HG03108 (cell line): Measurements from ENCODE around the gene ABHD2.

Experiments used
- ATAC-seq: cut with Tn5 transposase; IDR thresholded peaks from one replicate; pipeline ENCODE4 v1.9.1; 2021; ENCODE audit warnings: moderate library complexity; ENCODE audit not compliant: unreplicated experiment

ABHD2 gene

DNA sequence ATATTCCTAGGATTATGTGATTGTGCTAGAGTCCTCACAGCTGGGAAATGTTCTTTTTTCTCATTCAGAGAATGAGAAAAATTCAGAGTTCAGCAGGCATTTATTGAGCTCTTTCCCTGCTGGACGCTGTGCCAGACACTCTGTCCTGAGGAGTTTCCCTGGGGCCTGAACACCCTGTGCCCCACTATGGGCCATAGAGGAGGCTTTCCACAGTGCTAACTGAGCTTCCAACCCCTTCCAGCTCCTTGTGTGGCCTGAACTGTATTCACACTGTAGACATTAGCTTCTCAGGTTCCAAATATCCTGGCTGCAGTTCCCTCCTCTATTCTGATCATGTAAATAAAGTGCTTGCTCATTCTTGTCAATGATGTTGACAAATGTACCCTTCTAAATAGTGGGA, 10.0 kb downstream of the ABHD2 start:
- ATAC-seq: no peak

DNA sequence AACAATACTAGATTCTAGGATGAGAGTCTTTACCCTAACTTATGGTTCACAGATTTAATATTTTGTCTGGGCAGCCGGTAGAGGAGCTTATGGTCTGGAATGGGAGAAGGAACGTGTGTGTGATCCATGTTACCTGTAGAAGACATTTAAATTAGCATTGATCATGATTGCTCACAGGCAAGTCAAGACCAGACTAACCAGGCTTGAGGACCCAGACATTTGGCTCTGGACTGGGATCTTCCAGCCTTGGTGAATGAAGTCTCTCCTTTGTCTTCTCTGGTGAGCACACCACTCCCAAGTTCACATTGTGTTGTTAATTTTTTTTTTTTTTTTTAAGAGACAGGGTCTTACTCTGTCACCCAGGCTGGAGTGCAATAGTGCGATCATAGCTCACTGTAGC, 11.7 kb downstream of the ABHD2 start:
- ATAC-seq: no peak

DNA sequence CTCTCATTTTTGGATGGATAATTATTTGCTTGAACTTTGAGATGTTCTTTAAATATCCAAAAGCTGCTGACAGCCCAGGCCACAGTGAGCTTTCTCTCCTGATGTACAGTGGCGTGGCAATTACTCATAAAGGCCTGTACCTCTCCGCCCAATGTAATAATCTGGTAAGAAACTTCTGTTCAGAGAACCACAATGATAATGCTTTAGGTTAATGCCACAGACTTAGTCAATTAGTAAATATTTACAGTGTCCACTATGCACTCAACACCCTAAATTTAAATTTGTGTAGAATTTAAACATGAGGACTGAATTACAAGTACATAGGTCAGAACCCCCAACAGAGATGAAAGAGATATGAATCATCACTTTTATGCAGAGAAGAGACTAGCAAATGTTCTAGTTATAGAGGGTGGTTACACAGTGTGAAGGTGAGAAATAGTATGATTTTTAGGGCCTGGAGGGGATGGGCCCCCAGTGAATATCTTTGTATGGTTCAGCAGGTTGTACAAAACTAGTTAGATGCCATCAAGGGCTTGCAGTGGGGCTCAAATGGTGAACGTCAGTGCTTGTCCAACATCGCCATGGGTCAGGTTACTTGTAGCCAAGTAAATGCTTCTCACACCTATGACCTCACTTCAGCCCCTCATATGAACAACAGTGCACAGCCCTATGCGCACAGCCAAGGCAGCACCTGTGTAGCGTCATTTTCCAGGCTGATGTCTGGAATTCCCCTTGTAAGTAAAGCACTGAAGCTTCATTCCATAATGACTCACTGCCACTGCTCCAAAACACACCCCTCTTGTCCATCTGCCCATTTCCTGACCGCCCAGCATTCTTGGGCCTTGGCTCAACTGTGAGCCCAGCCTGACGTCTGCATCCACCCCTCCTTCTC, 13.3 kb downstream of the ABHD2 start:
- no peak for ATAC-seq

DNA sequence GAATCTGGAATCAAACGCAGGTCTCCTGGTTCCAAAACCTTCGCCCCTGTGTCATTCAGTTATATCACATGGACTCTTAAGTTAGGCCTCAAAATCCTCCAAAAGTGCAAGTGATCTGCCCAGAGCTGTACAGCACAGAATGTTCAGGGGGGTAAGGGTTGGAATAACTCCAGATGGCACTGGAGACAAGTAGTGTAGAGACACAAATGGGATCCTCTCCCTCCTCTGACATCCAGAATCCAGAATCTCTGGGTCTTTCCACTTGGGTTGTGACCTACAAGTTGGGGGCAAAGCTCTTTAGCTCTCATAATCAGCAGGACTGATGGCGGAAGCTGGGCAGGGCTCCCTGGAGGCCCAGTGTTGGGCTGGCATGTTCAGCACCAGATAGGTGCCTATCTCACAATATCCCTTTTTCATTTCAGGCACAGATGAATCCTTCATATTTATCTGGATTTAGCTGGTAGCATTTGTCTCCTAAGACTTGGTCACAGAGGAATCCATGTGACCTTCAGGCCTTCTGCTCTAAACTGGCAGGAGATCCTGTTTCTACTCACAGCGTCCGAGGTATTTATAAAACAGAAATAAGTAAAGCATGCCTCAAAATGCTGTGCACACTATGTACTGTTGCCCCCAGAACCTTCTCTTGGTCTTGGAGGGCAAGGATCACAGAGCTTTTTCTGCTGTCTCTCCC, 15.4 kb downstream of the ABHD2 start:
- no peak for ATAC-seq

DNA sequence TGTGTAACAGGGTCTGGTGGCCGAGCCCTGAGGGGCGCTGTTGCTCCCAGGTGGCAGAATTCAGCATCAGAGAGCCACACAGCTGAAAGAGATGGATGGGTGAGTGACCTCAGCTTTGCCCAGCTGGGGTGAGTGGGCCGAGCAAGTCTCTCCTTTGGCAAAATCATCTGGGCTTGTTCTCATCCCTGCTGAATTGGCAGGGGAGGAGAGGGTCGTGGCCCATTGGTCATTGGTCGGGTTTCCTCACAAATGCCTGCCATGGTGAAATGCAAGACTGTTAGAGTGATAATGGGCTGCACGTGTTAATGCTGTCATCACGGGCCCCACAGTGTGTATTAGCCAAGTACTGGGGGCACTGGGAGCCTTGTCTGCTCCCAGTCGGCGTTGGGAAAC, 15.9 kb downstream of the ABHD2 start:
- no peak for ATAC-seq

DNA sequence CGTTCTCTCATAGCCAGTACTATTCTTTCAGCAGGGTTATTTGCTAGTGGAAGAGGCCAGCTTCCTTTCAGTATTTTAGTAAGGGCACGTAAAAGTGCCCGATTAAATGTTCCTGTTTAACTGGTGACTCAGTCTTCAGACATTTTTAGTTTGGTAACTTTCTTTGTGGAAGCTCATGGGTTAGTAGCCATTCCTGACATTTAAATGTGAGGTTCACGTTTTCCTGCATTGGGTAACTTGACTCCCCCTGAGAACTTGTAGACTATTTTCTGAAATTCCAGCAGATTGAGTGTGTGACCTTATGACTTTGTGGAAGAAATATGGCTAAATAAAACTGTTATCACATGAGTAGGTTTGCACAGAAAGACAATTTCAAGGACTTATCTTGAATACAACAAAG, 16.9 kb downstream of the ABHD2 start:
- no peak for ATAC-seq

DNA sequence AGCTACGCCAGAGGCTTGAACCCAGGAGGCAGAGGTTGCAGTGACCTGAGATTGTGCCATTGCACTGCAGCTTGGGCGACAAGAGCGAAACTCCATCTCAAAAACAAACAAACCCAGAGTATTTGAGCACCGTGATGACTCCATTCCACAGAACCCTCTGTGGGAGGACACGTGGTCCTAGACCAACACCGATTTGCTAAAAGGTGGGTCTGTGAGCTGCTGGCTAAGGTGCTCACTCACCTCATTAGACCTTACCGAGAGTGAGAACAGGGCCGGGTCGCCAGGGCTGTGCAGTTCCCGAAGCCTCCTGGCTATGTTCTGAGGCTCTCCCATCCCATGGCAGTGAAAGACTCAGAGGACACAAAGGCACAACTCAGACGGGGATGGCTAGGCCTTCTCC, 17.9 kb downstream of the ABHD2 start:
- ATAC-seq: no peak

DNA sequence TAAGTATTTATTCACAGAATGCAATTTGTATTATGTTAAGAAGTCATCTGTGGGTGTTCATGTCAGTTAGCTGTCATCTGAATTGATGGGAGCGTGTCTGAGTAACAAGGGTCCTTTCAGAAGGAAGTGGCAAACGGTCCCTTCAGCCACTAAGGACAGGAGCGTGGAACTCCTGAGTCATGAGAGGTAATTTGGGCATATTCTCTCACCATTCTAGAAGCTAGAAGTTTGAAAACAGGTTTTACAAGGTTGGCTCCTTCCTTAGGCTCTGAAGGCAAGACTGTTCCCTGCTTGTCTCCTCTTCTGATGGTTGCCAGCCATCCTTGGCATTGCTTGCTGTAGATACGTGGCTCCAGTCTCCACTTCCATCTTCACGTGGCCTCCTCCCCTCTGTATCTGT, 19.7 kb downstream of the ABHD2 start:
- no peak for ATAC-seq

DNA sequence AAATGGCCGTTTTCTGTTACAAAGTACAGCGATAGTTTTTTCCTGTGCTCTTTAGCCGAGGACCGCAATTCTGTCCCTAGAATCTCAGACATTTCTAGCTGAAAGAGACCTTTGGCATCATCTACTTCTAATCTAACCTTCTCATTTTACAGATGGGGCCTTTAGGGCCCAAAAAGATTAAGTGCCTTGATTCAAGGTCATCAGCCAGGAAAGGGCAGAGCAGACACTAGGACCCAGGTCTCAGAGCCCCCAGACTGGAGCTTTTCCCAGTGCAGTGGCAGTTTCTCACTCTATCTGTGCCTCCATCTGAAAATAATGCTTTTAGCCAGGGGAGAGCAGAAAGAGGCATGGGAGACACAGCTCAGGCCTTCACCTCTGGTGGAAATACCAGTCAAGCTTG, 20.6 kb downstream of the ABHD2 start:
- no peak for ATAC-seq

DNA sequence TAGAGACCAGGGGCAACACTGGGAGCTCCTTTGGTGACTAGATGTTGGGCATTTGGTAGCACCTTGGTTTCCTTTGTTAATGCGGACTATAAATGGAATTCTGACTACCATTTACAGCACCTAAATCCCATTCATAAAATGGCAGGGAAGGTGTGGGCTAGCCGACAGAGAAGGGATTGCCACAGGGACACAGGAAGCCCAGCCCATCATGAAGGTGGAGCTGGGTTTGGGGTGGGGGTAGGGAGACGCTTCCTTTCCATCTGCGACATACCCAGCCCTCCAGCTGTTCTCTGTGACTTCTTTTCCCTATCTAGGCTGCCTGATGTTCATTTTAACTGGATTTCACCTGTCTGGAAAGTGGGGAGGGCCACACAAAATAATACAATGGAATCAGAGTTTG, 21.0 kb downstream of the ABHD2 start:
- ATAC-seq: no peak

DNA sequence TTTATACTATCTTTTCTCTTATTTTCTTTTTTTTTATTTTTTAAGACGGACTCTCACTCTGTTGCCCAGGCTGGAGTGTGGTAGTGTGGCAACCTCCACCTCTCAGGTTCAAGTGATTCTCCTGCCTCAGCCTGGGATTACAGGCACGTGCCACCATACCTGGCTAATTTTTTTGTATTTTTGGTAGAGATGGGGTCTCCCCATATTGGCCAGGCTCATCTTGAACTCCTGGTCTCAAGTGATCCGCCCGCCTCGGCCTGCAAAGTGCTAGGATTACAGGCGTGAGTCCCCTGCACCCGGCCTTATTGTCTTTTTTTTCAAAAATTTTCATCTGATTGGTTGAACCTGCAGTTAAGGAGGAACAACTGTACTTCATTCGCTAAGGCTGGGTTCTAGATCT, 21.8 kb downstream of the ABHD2 start:
- no peak for ATAC-seq

DNA sequence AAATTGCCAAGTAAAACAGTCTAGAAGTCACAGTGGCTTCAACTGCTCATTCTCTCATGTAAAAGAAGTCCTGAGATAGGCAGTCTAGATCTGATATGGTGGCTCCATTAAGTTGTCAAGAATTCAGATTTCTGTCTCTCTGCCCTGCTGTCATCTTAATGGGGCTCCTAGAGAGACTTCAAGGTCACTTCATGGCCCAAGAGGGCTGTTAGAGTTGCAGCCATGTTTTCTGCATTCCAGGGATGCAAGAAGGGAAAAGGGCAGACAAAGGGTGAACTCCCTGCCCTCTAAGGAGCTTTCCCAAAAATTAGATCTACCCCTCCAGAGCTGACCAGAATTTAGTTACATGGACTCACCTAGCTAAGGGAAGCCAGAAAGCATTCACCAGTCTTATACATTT, 23.1 kb downstream of the ABHD2 start:
- no peak for ATAC-seq

DNA sequence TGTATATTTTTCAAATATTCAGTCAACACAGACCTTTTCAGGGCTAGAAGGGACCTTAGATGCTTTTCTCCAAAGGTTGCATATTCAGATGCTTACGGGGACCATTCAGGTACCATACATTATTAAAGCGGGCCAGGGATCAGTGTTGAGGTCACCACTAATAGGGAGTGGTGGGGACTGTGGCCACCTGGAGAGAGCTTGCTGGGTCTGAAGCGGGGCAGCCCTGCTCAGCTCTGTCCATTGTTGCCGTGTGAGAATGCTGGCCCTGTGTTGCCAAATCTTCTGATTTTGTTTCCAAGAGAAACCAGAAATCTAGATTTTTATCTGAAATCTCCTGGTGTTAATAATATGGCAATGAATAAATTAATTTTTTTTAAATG, 23.7 kb downstream of the ABHD2 start:
- no peak for ATAC-seq

DNA sequence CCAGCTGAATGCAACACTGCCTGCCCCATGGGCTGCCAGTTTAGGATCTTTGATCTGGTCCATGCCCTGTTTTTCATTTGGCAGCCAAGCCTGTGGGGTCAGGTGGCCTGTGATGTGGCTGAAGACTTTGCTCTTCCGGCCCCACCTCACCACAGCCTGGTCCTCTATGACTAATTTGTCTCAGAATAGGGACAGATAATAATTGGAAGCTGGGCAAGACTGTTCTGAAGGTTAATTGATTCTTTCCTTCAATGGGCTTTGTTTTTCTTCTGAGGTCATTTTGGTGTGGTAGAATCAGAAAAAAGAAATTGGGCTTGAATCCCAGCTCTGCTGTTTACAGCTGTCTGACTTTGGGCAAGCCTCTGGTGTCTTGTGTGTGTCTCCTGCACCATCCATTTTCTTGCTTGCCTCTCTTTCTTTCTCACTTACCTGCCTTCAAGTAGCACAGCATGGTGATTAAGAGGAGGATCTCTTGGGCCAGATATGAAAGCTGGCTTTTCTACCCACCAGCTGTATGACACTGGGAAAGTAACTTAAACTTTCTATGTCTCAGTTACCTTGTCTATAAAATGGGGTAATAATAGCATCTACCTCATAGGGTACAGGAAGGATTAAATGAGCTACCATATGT, 24.2 kb downstream of the ABHD2 start:
- ATAC-seq: peak; percentile 91

DNA sequence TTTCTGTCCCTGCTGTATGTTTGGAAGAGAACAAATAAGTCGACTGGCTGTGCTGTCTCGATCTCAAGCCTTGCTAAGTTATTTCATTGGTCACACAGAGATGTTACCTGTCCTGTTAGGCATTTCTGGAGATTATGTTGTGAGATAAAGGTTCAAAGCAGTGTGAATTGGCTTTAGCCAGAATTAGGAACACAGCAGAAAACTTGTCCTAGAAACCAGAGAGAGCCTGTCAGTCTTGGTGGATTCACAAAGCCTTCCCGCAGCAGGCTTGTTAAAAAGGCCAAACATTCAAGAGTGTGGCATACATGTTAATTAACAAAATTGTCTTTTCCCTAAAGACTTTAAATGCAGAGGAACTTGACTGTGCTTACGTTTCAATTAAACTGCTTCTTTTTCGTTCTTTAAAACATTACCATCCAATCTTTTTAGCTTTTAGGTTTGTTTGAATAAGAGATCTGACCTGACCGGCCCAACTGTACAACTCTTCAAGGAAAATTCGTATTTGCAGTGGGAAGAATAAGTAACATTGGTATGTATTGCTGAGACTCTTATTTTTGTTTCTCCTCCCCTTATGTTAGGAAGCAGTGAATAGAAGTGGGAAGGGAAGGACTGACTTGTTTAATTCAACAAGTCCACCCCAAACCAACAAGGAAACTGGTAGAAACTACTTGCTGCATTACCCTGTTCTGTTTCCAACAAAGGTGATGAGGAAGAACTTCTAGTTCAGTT, 25.2 kb downstream of the ABHD2 start:
- no peak for ATAC-seq

DNA sequence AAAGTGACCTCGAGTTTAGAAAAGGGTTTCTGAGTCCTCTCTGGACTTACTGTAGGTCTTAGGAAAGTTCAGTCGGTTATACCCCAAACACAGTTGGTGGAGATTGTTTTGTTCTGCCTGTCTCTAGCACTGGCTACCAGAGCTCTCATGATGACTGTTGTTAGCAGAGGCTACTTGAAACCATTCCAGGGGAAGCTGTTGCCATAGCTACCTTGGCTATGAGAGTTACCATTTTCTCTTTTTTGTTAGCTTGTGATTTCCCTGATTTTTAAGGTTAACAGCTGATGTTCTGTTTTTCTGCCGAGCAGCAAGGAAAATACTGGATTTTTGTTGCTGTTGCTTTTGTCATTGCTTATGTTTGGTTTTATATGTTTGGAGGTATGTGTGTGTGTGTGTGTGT, 26.7 kb downstream of the ABHD2 start:
- no peak for ATAC-seq

DNA sequence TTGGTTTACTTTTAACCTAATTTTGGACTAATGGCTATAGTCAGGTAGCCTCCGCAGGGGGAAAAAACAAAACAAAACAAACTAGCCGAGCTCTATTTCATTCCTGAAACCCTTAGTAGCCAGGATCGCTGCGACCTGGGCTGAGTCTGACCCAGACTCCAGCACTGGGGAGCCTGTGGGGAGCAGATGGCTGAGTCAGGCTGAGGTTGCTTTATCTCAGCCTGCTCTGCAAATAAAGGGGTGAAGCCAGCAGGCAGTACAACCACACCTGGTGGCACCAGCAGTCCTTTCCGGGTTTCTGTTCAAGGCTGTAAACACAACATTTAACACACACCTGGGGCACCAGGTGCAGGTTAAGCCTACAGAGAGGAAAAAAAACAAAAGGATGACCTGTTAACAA, 27.3 kb downstream of the ABHD2 start:
- no peak for ATAC-seq

DNA sequence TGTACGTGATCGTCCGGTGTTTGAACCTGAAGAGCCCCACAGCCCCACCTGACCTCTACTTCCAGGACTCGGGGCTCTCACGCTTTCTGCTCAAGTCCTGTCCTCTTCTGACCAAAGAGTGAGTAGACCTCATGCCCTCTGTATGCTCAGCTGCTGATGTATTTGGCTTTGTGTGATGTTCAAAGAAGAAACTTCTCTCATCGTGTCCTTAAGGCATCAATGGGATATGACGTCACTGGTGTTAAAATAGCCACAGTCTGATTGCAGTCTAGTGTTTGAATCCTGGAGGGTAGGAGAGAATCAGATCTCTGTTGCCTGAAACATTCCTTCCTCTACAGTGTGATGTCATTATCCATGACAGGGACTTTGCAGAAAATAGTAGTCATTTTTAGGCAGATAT, 28.1 kb downstream of the ABHD2 start:
- ATAC-seq: no peak

DNA sequence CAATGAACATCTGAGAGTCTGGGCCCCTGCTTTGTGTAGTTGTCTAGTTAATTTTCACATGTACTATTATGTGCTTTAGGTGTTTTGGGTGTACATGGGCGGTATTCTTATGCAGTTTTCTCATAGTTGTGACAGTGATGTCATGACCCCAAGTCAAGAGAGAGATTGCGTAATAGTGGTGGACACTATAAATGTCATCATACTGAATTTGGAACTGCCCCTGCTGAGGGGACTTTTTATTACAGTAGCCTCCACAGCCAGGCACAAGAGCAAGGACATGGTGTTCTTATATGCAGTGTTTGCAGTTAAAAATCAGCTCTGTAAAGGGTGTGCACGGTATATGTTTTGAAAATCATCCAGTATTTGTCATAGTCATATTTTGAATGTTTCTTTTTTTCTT, 29.5 kb downstream of the ABHD2 start:
- no peak for ATAC-seq

DNA sequence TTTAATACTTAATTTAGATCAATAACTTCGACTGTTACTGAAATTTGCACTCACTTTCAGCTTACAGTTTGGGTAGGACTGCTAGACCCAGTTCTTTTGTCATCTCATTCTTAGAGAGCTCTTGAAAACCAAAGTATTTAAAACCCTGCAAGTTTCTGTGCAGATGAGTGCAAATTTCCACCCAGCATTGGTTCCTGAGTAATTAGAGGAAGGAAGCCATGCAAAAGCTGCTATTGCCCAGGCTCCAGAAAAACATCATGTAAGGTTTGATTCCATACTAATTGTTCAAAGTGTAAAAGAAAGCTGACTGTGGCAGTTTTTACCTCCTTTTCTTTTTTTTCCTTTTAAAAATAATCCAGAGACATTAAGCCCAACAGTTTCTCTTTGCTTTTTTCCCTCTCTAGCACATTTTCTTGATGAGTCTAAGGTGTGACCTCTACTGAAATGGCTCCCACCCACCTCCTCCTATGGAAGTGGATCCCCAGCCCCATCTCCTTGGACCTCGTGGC, 30.3 kb downstream of the ABHD2 start:
- no peak for ATAC-seq
